MG63 (cell line): ENCODE data around the gene GLT6D1. TPM values are rescaled to one million over a fixed set of nuclear protein-coding genes. Genes with fewer than 3 reads are reported as not detected.
A peak's percentile ranks its signal among the peaks of the same experiment; 100 is the strongest.
"Not testable (repeated sequence)": the region's sequence is repeated elsewhere in the genome, so short reads cannot be mapped to it uniquely, and the experiment has no call there.

Source experiments
- DNase-seq: peaks from one replicate; pipeline ENCODE4 v3.0.0-alpha.2; 2020
- H3K27me3 ChIP-seq: fragments of 250-450 bp; sonication (Bioruptor Pico); 2 replicates; pipeline ENCODE4 v1.5.1; 2020; ENCODE audit warnings: mild to moderate bottlenecking, moderate library complexity
- H3K36me3 ChIP-seq: fragments of 250-450 bp; sonication (Bioruptor Pico); 2 replicates; pipeline ENCODE4 v1.5.1; 2020; ENCODE audit warnings: mild to moderate bottlenecking, moderate library complexity
- H3K4me3 ChIP-seq: fragments of 250-450 bp; sonication (Bioruptor Pico); 2 replicates; pipeline ENCODE4 v1.5.1; 2020; ENCODE audit warnings: mild to moderate bottlenecking, moderate library complexity
- H3K9me3 ChIP-seq: fragments of 250-450 bp; sonication (Bioruptor Pico); 2 replicates; pipeline ENCODE4 v1.5.1; 2020; ENCODE audit warnings: mild to moderate bottlenecking, moderate library complexity
- total RNA-seq: library from RNA; depleted of rRNA; stranded (reverse); fragments of >200 nt; shearing (Covaris generic); gene quantifications from 2 replicates; pipeline ENCODE4 v1.2.3, GENCODE V29; 2014; ENCODE audit warnings: low replicate concordance

GLT6D1 gene
- total RNA-seq, 1 experiment from 2014 or later = not detected

DNA sequence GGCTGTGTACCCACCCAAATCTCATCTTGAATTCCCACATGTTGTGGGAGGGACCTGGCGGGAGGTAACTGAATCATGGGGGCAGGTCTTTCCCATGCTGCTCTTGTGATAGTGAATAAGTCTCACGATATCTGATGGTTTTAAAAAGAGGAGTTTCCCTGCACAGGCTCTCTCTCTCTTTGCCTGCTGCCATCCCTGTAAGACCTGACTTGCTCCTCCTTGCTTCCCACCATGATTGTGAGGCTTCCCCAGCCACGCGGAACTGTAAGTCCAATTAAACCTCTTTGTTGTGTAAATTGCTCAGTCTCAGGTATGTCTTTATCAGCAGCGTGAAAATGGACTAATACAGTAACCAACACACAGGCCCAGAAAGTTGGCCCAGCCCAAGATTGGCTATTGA, 29.7 kb upstream of the GLT6D1 start:
- DNase-seq, H3K4me3 ChIP-seq: not testable (repeated sequence)

DNA sequence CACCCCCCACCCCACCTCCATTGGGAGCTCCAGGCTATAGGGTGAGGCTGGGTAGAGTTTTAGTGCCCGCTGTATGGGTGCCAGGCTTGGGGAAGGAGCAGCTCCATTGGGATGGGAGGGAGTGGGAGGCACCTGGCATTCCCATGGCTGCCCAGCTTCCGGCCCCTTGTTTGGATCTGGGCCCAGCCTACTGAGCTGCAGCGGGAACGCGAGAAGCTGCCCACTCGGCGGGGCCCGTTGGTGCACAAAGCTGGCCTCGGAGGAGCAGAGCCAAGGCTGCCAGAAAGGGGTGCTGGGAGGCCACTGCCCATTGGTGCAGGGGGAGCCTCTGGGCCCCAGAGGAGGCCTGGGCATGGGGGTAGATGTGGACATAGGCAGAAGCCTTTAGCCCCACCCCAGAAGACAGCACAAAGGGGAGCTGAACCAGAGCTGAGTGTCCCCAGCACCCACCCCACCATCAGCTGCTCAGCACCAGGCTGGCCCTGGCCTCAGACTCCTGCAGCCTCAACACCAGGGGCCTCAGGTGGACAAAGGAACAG, 28.2 kb upstream of the GLT6D1 start:
- DNase-seq = no peak
- Histone ChIP-seq H3K4me3 (no peak overlapping the region), H3K27me3 (0 out of 2 replicates have a peak, but pooled peaks cover 5% of the 10 kb centered on the region), H3K9me3 (no peaks in the 10 kb centered on the region), H3K36me3 (no peaks in the 10 kb centered on the region)

More for the DNA sequence above, 29.7 kb upstream of the GLT6D1 start:
- H3K27me3 ChIP-seq, H3K36me3 ChIP-seq, H3K9me3 ChIP-seq: not testable (repeated sequence)

DNA sequence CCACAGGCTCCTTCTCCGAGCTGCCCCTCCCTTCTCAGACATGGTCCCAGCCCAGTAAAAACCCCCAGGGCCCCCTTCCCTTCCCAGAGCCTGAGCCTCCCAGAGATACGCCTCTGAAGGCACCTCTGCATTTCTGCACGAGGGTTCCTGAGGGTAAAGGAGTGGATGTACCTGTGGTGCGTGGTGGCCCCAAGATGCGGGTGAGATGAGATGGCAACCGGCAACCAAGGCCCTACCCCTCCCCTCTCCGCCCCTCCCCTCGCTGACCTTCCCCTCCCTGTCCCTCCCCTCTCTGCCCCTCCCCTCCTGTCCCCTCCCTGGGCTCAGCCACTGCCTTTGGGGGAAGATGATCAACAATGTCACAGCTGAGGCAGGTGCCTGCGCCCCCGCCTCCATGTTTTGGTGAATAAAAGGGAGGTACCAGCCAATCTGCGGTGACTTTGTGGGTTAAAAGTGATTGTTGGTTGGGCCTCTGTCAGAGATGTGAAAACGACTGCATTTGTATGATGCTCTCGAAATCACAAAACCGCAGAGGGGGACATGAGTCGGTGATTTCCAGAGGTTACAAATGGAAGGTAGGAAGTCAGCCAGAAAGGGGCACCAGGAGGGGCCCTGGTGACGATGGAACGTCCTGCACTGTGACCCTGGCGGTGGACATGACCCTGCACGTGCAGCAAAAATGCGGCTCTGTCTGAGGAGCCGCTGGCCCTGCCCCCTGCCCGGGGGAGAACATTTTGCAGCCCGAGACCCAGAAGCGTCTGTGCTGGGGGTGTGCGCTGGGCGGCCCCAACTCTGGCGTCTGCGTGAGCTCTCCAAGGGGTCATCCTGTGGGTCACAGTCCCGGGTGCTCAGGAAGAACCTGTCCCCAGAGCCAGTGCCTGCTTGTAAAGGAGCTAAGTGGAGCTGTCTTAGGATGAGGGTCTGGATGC, 27.5 kb upstream of the GLT6D1 start:
- no peak overlapping the region for H3K4me3 ChIP-seq
- no peaks in the 10 kb centered on the region for H3K36me3 ChIP-seq
- no peak for DNase-seq
- no peaks in the 10 kb centered on the region for H3K27me3 ChIP-seq
- no peaks in the 10 kb centered on the region for H3K9me3 ChIP-seq

DNA sequence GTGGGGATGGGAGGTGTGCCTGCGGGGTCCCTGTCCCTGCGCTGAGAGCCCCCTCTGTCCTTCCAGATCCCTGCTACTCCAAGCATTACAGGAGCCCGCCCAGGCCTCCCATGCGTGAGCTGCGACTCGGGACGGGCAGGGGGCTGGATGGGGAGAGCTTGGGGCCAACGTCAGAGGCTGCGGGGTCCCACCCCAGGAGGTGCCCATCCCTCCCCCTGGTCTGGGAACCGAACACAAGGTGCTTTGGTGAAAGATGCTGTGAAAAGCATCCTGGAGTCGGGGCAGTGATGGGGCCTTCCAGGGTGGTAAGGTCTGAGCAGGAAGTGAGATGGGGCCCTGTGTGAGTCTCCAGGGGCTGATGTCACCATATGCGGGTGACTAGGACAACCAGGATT, 26.5 kb upstream of the GLT6D1 start:
- Histone ChIP-seq H3K36me3 (no peaks in the 10 kb centered on the region), H3K9me3 (no peaks in the 10 kb centered on the region), H3K4me3 (no peak overlapping the region), H3K27me3 (no peaks in the 10 kb centered on the region)
- no peak for DNase-seq

GRCh38 chr9:135664801-135665794, 25.8 kb upstream of the GLT6D1 start:
- Histone ChIP-seq H3K36me3 (no peaks in the 10 kb centered on the region), H3K4me3 (no peak overlapping the region), H3K27me3 (no peaks in the 10 kb centered on the region), H3K9me3 (no peaks in the 10 kb centered on the region)
- no peak for DNase-seq

DNA sequence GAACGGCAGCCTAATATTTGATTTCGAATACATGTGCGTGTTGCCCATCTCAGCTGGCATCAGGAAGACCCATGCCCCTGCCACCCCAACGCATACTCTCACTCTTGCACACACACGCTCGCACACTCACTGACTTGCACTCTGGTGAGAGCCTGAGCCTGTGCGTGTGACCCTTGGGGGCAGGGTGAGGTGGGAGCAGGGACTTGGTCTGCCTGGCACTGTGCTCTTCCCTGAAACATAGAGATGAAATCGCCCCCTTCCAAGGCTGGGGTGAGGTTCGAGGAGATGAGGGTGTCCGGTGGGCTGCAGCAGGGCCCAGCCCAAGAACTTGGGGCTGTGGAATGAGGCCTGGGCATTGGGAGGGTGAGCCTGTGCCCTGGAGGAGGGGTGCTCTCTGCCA, 24.9 kb upstream of the GLT6D1 start:
- no peak for DNase-seq
- no peak overlapping the region for H3K4me3 ChIP-seq
- no peaks in the 10 kb centered on the region for H3K27me3 ChIP-seq
- H3K36me3 ChIP-seq = no peaks in the 10 kb centered on the region
- no peaks in the 10 kb centered on the region for H3K9me3 ChIP-seq

DNA sequence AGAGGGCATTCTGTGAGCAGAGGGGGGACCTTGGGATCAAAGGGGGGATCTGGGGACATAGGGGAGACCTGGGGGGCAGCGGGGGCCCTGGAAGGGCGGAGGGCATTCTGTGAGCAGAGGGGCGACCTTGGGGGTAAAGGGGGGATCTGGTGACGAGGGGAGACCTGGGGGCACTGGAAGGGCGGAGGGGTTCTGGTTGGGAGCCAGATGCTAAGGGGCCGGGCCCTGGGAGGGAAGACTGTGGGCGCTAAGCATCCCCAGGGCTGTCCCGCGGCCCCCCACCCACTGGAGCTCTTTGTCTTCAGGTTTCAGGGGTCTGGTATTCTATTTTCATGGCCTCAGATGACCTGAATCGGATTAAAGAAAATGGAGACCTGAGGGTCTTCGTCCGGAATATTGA, 24.5 kb upstream of the GLT6D1 start:
- Histone ChIP-seq H3K36me3 (no peaks in the 10 kb centered on the region), H3K4me3 (no peak overlapping the region), H3K9me3 (no peaks in the 10 kb centered on the region), H3K27me3 (no peaks in the 10 kb centered on the region)
- DNase-seq = no peak

GRCh38 chr9:135663451-135663770, 24.1 kb upstream of the GLT6D1 start:
- Histone ChIP-seq H3K27me3 (no peaks in the 10 kb centered on the region), H3K4me3 (no peak overlapping the region), H3K9me3 (no peaks in the 10 kb centered on the region), H3K36me3 (no peaks in the 10 kb centered on the region)
- DNase-seq = no peak

DNA sequence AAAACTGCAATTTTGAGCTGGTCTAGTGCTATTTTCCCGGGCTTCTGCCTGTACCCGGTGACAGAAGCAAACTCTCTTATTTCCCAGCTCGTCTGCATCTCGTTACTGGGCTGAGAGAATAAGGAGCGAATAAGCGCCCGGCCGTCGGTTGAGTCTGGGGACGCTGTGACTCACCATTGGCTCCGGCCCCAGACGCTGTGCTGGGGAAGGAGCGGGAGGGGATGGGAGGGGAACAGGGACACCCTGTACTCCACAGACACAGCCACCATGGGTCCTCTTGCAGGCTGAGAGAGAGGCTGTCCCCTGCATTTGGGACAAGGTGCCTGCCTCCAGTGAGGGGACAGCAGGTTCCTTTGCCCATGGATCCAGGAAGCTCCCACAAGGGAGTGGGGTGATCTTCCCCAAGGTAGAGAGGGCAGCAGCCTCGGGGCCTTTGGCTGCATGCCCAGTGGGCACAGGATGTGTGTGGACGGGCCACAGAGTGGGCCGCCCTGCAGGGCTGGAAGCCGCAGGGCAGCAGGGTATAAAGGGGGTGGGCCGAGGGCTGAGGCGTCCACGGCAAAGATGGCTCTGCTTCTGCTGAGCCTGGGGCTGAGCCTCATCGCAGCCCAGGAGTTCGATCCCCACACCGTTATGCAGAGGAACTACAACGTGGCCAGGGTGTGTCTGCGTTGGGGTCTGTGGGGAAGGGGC, 23.6 kb upstream of the GLT6D1 start, which contains the start of gene LCN9:
TSS of gene LCN9 (plus strand) at position 552 of the 693 bp plus-strand sequence. CDS start at position 565, 13 bp downstream.
- H3K36me3 ChIP-seq = no peaks in the 10 kb centered on the region
- peak; percentile 22 for DNase-seq
- H3K4me3 ChIP-seq = no peak within 1 kb of the TSS
- no peaks in the 10 kb centered on the region for H3K27me3 ChIP-seq
- H3K9me3 ChIP-seq = no peaks in the 10 kb centered on the region

GRCh38 chr9:135661816-135662560, 22.6 kb upstream of the GLT6D1 start:
- no peaks in the 10 kb centered on the region for H3K9me3 ChIP-seq
- H3K27me3 ChIP-seq = no peaks in the 10 kb centered on the region
- DNase-seq = no peak
- H3K4me3 ChIP-seq = no peak overlapping the region
- no peaks in the 10 kb centered on the region for H3K36me3 ChIP-seq

- no peak for DNase-seq
- Histone ChIP-seq H3K36me3 (no peaks in the 10 kb centered on the region), H3K4me3 (no peak overlapping the region), H3K27me3 (no peaks in the 10 kb centered on the region), H3K9me3 (no peaks in the 10 kb centered on the region)
Measured at GRCh38 chr9:135660407-135660806, 21.1 kb upstream of the GLT6D1 start.

DNA sequence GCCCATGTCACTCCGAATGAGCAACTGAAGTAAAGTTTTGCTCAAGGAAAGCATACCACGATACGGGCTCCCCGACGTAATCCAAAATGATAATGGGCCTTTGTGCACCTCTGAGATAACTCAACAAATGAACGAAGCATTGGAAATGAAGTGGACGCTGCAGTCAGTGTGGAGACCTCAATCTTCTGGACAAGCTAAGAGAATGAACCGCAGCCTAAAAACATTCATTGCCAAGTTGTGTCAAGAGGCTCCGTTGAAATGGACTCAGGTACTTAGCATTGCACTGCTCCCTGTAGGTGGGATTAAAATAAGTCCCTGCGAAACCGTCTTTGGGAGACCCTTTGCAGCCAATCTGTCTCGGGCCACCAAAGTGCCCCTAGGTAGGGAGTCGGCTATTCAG, 19.9 kb upstream of the GLT6D1 start:
- H3K4me3 ChIP-seq = no peak overlapping the region
- H3K36me3 ChIP-seq = no peaks in the 10 kb centered on the region
- DNase-seq = no peak
- H3K9me3 ChIP-seq = no peaks in the 10 kb centered on the region
- no peaks in the 10 kb centered on the region for H3K27me3 ChIP-seq

- H3K36me3 ChIP-seq = no peaks in the 10 kb centered on the region
- no peaks in the 10 kb centered on the region for H3K9me3 ChIP-seq
- no peak overlapping the region for H3K4me3 ChIP-seq
- H3K27me3 ChIP-seq = no peaks in the 10 kb centered on the region
- no peak for DNase-seq
Measured at GRCh38 chr9:135657416-135657815, 18.1 kb upstream of the GLT6D1 start.

GRCh38 chr9:135655317-135655716, 16.0 kb upstream of the GLT6D1 start:
- H3K4me3 ChIP-seq = no peak overlapping the region
- DNase-seq = no peak

GRCh38 chr9:135650408-135650807, 11.1 kb upstream of the GLT6D1 start:
- Histone ChIP-seq H3K9me3 (peaks cover 6% of the 10 kb centered on the region), H3K36me3 (no peaks in the 10 kb centered on the region), H3K27me3 (no peaks in the 10 kb centered on the region), H3K4me3 (no peak overlapping the region)
- DNase-seq = no peak

More at GRCh38 chr9:135655317-135655716, 16.0 kb upstream of the GLT6D1 start:
- Histone ChIP-seq H3K36me3 (no peaks in the 10 kb centered on the region), H3K9me3 (no peaks in the 10 kb centered on the region), H3K27me3 (no peaks in the 10 kb centered on the region)

- H3K27me3 ChIP-seq = no peaks in the 10 kb centered on the region
- H3K36me3 ChIP-seq = no peaks in the 10 kb centered on the region
- no peak overlapping the region for H3K4me3 ChIP-seq
- no peak for DNase-seq
- H3K9me3 ChIP-seq = peaks cover 6% of the 10 kb centered on the region
Measured at GRCh38 chr9:135649508-135649907, 10.2 kb upstream of the GLT6D1 start.
